ENCODE data around the gene ERCC8. TPM values are rescaled to one million over a fixed set of nuclear protein-coding genes. Genes with fewer than 3 reads are reported as not detected.

ERCC8 gene
- total and polyA plus RNA-seq, 2 of the 13 experiments (the other 11 are each of a cell fraction or from before 2014, with no cell fraction given): 24.4 to 35.2 TPM

DNA sequence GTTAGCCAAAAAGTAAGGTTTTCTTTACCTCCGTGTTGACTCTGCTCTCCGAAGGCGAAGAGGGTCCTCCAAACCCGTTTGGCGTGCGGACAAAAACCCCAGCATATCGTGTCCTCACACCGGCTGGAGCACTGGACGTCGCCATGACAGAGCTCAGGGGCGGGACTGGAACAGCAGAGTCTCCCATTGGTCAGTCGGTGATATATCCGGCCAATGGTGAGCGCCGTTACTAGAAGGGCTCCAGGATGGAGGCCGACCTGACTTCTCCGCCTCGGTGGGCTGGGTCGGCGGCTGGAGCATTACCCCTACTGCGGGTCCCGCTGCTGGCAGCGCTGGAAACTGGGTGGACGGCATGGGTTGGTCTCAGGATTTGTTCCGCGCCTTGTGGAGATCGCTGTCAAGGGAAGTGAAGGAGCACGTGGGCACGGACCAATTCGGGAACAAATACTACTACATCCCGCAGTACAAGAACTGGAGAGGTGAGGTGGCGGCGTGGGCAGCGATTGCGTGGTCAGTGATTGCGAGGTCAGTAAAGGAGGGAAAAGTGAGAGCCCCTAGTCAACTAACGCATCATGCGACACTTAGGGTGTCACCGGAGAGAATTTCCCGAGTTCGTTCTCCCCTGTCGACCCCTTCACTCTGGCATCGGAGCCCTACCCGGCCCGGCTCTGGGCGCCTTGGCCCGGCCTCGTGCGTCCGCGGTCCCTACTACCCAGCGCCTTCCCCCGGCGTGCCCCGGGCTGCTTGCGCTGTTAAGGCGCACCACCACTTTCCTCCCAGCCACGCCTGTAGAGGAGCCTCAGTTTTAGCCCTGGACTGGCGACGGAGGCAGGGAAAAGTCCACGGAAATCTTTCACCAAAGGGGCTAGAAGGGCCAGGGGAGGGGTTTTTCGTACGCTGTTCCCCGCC lies at the start of gene ERCC8, which contains the start of gene NDUFAF2 (continued):
- TF ChIP-seq, protein P1, sequence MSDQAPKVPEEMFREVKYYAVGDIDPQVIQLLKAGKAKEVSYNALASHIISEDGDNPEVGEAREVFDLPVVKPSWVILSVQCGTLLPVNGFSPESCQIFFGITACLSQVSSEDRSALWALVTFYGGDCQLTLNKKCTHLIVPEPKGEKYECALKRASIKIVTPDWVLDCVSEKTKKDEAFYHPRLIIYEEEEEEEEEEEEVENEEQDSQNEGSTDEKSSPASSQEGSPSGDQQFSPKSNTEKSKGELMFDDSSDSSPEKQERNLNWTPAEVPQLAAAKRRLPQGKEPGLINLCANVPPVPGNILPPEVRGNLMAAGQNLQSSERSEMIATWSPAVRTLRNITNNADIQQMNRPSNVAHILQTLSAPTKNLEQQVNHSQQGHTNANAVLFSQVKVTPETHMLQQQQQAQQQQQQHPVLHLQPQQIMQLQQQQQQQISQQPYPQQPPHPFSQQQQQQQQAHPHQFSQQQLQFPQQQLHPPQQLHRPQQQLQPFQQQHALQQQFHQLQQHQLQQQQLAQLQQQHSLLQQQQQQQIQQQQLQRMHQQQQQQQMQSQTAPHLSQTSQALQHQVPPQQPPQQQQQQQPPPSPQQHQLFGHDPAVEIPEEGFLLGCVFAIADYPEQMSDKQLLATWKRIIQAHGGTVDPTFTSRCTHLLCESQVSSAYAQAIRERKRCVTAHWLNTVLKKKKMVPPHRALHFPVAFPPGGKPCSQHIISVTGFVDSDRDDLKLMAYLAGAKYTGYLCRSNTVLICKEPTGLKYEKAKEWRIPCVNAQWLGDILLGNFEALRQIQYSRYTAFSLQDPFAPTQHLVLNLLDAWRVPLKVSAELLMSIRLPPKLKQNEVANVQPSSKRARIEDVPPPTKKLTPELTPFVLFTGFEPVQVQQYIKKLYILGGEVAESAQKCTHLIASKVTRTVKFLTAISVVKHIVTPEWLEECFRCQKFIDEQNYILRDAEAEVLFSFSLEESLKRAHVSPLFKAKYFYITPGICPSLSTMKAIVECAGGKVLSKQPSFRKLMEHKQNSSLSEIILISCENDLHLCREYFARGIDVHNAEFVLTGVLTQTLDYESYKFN (CRISPR knock-in tag; conservative IDR thresholded peaks at IDR 0.05): 0 out of 2 replicates have a peak, but pooled peaks have one; percentile 11
- no peak for TF ChIP-seq ZNF329 (CRISPR knock-in tag; IDR thresholded peaks at IDR 0.05; ENCODE audit: low read depth)
- TF ChIP-seq ZNF292 (CRISPR knock-in tag; IDR thresholded peaks at IDR 0.05; ENCODE audit: borderline replicate concordance, low read depth): peak; percentile 66; the same call in 1 of the 2 replicates
- TF ChIP-seq ZNF543 (CRISPR knock-in tag; IDR thresholded peaks at IDR 0.05): 0 out of 2 replicates have a peak, but pooled peaks have one; percentile 68
- no peak for TF ChIP-seq SMYD3 (CRISPR knock-in tag; IDR thresholded peaks at IDR 0.05)
- TF ChIP-seq ERF (CRISPR knock-in tag; IDR thresholded peaks at IDR 0.05): no peak
- TF ChIP-seq HES4 (CRISPR knock-in tag; IDR thresholded peaks at IDR 0.05; ENCODE audit: borderline replicate concordance): peak; percentile 23; the same call in 1 of the 2 replicates
- TF ChIP-seq TBL1XR1 (IDR thresholded peaks at IDR 0.05; ENCODE audit: borderline replicate concordance, low read length, partially characterized antibody): no peak
- no peak for TF ChIP-seq SRF (IDR thresholded peaks at IDR 0.05; ENCODE audit: low read depth, low read length)
- TF ChIP-seq STAT5B (CRISPR knock-in tag; IDR thresholded peaks at IDR 0.05): no peak
- TF ChIP-seq, protein P2, sequence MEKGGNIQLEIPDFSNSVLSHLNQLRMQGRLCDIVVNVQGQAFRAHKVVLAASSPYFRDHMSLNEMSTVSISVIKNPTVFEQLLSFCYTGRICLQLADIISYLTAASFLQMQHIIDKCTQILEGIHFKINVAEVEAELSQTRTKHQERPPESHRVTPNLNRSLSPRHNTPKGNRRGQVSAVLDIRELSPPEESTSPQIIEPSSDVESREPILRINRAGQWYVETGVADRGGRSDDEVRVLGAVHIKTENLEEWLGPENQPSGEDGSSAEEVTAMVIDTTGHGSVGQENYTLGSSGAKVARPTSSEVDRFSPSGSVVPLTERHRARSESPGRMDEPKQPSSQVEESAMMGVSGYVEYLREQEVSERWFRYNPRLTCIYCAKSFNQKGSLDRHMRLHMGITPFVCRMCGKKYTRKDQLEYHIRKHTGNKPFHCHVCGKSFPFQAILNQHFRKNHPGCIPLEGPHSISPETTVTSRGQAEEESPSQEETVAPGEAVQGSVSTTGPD (CRISPR knock-in tag; IDR thresholded peaks at IDR 0.05): no peak
- TF ChIP-seq ZNF256 (CRISPR knock-in tag; conservative IDR thresholded peaks at IDR 0.05): no peak
- no peak for TF ChIP-seq ZNF367 (CRISPR knock-in tag; IDR thresholded peaks at IDR 0.05; ENCODE audit: borderline replicate concordance)
- TF ChIP-seq SOX13 (IDR thresholded peaks at IDR 0.05): no peak
- TF ChIP-seq SOX13 (CRISPR knock-in tag; conservative IDR thresholded peaks at IDR 0.05 in 1 of 2, IDR thresholded peaks at IDR 0.05 in 1 of 2): no peak
- TF ChIP-seq ZNF547 (CRISPR knock-in tag; IDR thresholded peaks at IDR 0.05): peak; percentile 80; the same call in 1 of the 2 replicates
- TF ChIP-seq KDM3A (CRISPR knock-in tag; IDR thresholded peaks at IDR 0.05; ENCODE audit: low read depth): 0 out of 2 replicates have a peak, but pooled peaks have one; percentile 31
- no peak for TF ChIP-seq RCOR2 (CRISPR knock-in tag; IDR thresholded peaks at IDR 0.05)
- TF ChIP-seq SSRP1 (CRISPR knock-in tag; IDR thresholded peaks at IDR 0.05): no peak
- no peak for TF ChIP-seq MLLT10 (CRISPR knock-in tag; IDR thresholded peaks at IDR 0.05)
- TF ChIP-seq, protein P3, sequence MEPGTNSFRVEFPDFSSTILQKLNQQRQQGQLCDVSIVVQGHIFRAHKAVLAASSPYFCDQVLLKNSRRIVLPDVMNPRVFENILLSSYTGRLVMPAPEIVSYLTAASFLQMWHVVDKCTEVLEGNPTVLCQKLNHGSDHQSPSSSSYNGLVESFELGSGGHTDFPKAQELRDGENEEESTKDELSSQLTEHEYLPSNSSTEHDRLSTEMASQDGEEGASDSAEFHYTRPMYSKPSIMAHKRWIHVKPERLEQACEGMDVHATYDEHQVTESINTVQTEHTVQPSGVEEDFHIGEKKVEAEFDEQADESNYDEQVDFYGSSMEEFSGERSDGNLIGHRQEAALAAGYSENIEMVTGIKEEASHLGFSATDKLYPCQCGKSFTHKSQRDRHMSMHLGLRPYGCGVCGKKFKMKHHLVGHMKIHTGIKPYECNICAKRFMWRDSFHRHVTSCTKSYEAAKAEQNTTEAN (CRISPR knock-in tag; conservative IDR thresholded peaks at IDR 0.05): no peak
- TF ChIP-seq SATB2 (CRISPR knock-in tag; IDR thresholded peaks at IDR 0.05): no peak
- 0 out of 2 replicates have a peak, but pooled peaks have one; percentile 68 for TF ChIP-seq ZNF570 (CRISPR knock-in tag; IDR thresholded peaks at IDR 0.05; ENCODE audit: borderline replicate concordance)
- TF ChIP-seq MAFG (CRISPR knock-in tag; IDR thresholded peaks at IDR 0.05): no peak
- TF ChIP-seq MBD4 (IDR thresholded peaks at IDR 0.05; ENCODE audit: borderline replicate concordance, low read length): no peak
